SK-N-SH treated with all-trans-retinoic acid at 6 μM for 48 hours (cell line): ENCODE data around the gene ICAM3.

ENCODE experiments used
- BACH2 ChIP-seq: fragments of 250-450 bp; sonication (Bioruptor Pico); IDR thresholded peaks from 2 replicates; pipeline ENCODE4 v1.9.0; 2021; ENCODE audit warnings: mild to moderate bottlenecking, borderline replicate concordance
- CREB5 ChIP-seq: fragments of 250-450 bp; sonication (Bioruptor Pico); IDR thresholded peaks from 2 replicates; pipeline ENCODE4 v1.5.1; 2020; ENCODE audit warnings: low read depth, mild to moderate bottlenecking, moderate library complexity
- CSRNP3 ChIP-seq: fragments of 250-450 bp; sonication (Bioruptor Pico); IDR thresholded peaks from 2 replicates; pipeline ENCODE4 v1.5.1; 2021; ENCODE audit warnings: mild to moderate bottlenecking, moderate library complexity
- ESRRG ChIP-seq: fragments of 250-450 bp; sonication (Bioruptor Pico); IDR thresholded peaks from 2 replicates; pipeline ENCODE4 v1.6.1; 2021; ENCODE audit warnings: mild to moderate bottlenecking
- GLIS3 ChIP-seq: fragments of 250-450 bp; sonication (Bioruptor Pico); IDR thresholded peaks from 2 replicates; pipeline ENCODE4 v1.5.0; 2020; ENCODE audit warnings: mild to moderate bottlenecking, moderate library complexity
- ISL1 ChIP-seq: fragments of 250-450 bp; sonication (Bioruptor Pico); IDR thresholded peaks from 2 replicates; pipeline ENCODE4 v2.1.2; 2022; ENCODE audit warnings: mild to moderate bottlenecking, moderate library complexity
- OSR1 ChIP-seq: fragments of 250-450 bp; sonication (Bioruptor Pico); IDR thresholded peaks from 2 replicates; pipeline ENCODE4 v1.8.0; 2022; ENCODE audit warnings: moderate library complexity, mild to moderate bottlenecking, inconsistent platforms
- PATZ1 ChIP-seq: fragments of 250-450 bp; sonication (Bioruptor Pico); IDR thresholded peaks from 2 replicates; pipeline ENCODE4 v1.8.0; 2020; ENCODE audit warnings: mild to moderate bottlenecking, moderate library complexity, borderline replicate concordance
- POU6F1 ChIP-seq: fragments of 250-450 bp; sonication (Bioruptor Pico); IDR thresholded peaks from 2 replicates; pipeline ENCODE4 v1.8.0; 2021; ENCODE audit warnings: low read depth, mild to moderate bottlenecking, moderate library complexity, borderline replicate concordance
- RARB ChIP-seq: fragments of 250-450 bp; sonication (Bioruptor Pico); IDR thresholded peaks from 2 replicates; pipeline ENCODE4 v1.8.0; 2021; ENCODE audit warnings: mild to moderate bottlenecking, moderate library complexity
- SNAI2 ChIP-seq: fragments of 250-450 bp; sonication (Bioruptor Pico); IDR thresholded peaks from 2 replicates; pipeline ENCODE4 v1.5.0; 2020; ENCODE audit warnings: mild to moderate bottlenecking, moderate library complexity
- TCF4 ChIP-seq: fragments of 250-450 bp; sonication (Bioruptor Pico); IDR thresholded peaks from 2 replicates; pipeline ENCODE4 v1.8.0; 2021; ENCODE audit warnings: mild to moderate bottlenecking, moderate library complexity, borderline replicate concordance
- ZFP3 ChIP-seq: fragments of 250-450 bp; sonication (Bioruptor Pico); IDR thresholded peaks from 2 replicates; pipeline ENCODE4 v1.5.0; 2020; ENCODE audit warnings: mild to moderate bottlenecking, moderate library complexity

- TF ChIP-seq CREB5 (no peak), PATZ1 (CRISPR knock-in tag) (no peak), BACH2 (no peak), SNAI2 (CRISPR knock-in tag) (no peak), ESRRG (CRISPR knock-in tag) (no peak), ISL1 (CRISPR knock-in tag) (no peak), OSR1 (CRISPR knock-in tag) (no peak), POU6F1 (no peak), GLIS3 (CRISPR knock-in tag) (no peak), TCF4 (CRISPR knock-in tag) (no peak), CSRNP3 (CRISPR knock-in tag) (no peak), RARB (no peak), ZFP3 (CRISPR knock-in tag) (no peak)
Measured at GRCh38 chr19:10325732-10326131, 13.7 kb downstream of the ICAM3 start.
